ENCODE results near the gene ADGRL3.

Gene ADGRL3

DNA sequence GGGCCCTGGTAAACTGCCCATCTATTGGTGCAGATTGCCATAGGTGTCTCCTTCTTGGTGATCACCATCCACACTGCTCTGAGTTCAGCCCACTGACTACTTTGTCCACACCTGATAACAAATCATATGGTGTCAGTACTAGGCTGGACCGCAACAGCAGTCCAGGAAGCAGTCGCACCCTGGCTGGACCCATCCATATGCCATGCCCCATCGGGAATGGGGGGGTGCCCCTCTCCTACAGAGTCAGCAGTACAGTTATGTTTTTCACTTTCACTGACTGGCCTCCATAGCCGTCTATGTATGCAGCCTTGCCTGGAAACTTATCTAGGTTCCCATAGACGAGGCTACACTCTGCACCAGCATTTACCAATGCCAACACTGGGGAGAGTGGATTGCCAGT, 226.1 kb downstream of the ADGRL3 start:
- DNase-seq (ENCODE audit: low read depth, low spot score) = no peak

DNA sequence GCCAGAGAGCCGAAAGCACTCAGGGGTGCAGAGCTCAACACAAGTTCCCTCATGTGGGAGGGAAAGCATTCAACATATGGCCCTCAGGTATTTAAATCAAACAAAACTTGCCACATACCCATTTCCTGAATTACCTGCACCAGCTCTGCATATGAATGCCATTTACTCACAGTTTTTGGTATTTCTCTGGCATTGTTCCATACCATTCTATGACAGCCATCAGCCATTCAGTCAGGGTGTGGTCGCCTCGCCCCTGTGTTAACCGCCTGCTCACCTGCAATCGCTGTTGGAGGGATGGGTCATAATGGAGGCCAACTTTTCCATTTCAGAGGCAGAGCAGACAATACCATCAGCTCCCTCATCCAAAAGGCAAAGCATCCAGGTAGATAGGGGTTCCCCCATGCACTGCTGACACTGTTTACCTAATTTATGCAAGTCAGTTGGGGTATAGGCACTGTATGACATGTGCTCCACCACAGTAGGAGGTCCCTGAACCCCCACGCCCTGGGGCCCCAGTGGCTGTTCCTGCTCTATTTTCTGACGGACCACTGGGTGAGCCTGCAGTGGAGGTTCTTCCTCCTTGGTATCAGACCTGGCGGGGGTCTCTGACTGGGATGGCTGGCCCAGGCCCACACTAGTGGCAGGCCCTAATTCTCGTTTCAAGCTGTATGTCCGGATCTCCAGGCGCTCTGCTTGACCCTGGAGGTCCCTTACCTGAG, 227.1 kb downstream of the ADGRL3 start:
- no peak for DNase-seq (ENCODE audit: low read depth, low spot score)

DNA sequence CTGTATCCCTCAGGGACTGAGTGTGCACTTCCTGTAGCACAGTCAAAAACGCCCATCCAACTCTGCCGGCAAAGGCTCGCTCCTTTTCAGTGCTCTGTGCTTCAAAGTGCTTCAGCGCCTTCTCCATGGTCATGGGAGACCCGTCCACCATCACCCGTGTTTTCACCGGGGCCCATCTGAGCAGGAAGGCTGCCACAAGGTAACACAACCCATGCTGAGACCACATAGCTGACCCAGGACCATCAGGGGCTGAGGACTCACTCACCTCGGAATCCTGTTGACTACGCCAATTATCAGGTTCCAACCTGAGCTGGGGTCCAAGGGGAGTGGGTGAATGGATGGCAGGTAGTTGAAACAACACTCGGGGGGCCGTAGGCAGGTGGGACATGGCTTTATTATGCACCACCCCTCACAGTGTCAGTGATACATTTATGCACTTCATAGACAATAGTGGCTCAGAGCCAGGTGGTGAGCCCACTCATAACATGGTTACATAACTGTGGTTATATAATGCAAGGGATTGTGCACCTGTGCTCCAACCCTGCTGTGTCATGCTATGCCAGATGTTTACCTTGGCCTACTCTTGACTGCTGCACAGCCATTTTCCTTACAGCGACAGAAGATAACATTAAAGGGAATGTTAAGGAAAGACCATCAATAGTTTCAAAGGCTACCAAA, 227.8 kb downstream of the ADGRL3 start:
- DNase-seq (ENCODE audit: low read depth, low spot score) = no peak

DNA sequence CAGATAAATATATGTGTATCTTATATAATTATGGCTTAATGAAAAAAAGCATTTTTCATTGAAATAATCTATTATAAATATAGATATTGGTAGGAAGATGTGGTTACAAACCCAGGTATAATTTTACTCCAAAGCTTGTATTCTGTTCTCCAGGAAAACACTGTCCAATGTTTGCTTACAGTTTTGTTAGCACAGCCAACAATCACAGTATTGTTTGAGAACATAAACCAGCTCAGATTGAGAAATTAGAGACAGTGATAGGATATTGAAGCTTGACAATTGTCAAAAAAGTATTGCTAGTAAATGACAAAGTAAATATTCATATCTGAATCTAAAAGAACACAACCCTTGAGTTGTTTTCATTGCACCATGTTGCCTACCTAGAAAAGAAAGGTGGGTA, 228.8 kb downstream of the ADGRL3 start:
- DNase-seq (ENCODE audit: low read depth, low spot score) = no peak

DNA sequence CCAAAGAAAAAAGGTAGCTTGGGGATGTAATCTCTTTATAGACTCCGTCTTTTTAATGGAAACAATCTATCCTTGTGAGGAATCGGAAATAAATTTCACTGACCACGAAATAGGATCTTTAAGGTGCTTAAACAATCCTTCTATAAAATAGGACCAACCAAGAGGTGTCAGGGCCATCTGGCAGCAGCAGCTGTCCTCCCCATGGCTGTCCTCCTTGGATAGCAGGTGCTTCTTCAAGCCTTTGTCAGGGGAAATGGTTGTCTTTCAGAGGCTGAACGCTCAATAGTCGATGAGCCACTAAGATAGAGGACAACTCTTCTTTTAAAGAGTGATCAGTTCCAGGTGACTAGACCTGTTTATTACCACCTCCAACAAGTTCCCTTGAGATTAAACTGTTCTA, 231.0 kb downstream of the ADGRL3 start:
- no peak for DNase-seq (ENCODE audit: low read depth, low spot score)

DNA sequence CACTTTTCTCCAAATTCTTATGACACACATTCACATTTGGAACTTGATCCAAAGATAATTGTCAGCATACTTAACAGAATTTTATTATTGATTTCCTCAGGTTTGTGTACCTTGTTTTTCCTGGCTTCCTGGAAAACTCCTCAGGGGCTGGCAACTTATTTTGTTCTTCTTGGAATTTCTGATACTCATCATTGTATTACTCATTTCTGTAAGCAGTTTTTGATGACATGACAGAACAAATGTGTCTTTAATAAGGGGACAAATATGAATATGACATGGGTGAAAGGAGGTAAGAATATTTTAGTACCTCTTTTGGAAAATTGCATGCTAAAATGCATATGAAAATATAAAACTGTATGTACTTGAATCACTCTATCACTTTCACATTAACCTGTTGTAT, 237.8 kb downstream of the ADGRL3 start:
- no peak for DNase-seq (ENCODE audit: low read depth, low spot score)

DNA sequence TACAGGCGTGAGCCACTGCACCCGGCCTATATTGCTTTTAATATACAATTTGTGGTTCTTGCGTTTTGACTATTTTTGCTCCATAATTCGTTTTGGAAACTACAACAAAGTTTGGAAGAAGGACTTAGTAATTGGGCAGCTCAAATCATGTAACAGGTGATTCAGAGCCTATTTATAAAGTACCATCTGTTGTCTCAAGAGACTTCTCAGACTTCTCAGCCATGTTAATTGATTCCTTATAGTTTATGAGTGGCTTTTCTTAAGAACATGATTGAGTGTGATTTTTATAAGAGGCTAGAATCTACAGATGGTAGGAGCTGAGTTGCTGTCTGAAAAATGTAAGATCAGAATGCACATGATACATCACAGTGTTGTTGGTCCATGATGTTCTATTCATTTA, 240.2 kb downstream of the ADGRL3 start:
- no peak for DNase-seq (ENCODE audit: low read depth, low spot score)

DNA sequence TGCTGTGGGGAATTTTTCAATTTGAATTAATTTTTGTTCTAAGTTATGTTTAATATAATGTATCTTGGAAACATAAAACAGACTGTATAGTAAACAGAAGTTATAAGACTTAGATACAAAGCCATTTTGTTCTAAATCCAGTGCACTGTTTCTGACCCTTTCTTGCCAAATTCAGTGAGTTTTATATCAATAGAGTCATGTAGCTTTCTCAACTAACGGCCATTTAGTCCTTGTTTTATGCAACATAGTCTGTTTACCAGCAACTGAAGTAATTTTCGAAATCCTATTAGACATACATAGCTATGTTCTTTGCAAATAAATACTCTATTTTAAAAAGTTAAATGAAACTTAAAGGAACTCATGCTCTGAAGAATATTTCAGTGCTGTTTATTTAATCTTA, 242.8 kb downstream of the ADGRL3 start:
- no peak for DNase-seq (ENCODE audit: low read depth, low spot score)

DNA sequence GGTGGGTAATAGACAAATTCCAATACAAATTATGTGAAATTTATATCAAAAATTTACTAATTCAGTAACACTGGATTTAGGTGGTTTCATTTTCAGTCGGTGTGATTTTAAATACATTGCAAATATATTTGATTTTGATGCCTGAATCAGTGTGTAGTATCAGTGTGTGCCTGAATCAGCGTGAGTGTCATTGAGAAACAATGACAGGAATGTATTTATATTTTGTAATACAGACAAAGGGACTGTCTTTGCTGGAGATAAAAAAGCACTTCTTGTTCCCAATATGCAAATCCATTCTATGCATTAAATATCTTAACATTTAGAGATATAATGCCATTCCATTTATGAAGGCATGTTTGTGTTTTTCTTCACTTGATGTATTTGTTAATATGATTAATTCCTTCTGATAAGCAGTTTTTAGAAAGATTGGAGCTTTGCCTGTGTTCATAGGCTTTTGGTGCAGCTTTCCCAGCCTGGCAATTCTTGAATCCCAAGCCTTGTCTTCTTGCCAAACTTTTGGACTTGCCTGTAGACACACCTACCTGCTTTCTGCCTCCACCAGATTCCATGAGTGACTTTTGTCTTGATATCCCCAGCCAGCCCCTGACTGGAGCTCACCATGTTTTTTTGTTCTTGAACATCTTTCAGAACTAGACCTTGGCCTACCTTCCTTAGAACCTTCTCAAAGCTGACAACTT, 243.8 kb downstream of the ADGRL3 start:
- no peak for DNase-seq (ENCODE audit: low read depth, low spot score)

DNA sequence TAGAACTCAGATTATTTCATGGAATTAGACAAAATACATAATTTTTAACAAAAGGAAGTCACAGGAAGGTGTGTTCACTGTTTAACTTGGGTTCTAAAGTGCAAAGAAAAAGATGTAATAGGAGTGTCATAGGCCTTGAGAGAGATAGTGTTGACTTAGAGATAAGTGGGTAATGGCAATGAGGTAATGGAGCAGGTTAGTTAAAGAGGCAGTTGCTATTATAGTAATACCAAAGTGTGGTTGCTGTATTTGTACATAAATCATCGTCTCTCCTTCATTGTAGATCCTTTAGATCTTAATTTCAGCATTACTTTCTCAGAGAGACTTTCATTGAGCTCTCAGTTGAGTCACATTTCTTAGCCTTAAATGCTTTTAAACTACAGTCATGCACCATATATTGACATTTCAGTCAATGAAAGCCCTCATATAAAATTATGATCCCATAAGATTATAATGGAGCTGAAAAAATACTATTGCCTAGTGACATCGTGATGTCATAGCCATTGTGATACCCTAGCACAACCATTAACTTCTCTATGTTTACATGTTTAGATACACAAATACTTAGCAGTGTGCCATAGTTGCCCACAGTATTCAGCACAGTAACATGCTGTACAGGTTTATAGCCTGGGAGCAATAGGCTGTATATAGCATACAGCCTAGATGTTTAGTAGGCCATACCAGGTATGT, 245.4 kb downstream of the ADGRL3 start:
- DNase-seq (ENCODE audit: low read depth, low spot score) = no peak

DNA sequence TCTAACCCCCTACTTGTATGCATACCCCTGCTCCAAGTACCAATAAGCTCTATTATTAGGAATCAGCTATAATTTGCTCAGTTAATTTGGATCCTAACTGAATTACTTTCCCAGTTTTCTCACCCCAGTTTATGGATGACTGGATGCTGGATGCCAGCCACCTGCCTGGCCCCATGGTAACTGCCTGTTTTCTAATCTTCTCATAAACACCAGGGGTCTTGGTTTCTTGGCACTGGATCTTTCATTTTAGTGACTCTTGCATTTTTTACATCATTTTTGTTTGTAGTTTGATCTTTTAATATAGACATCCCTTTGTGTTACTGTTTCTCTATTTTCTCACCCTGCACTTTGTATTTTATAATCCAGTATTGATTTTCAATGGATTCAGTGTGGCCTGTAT, 246.8 kb downstream of the ADGRL3 start:
- DNase-seq (ENCODE audit: low read depth, low spot score) = no peak

DNA sequence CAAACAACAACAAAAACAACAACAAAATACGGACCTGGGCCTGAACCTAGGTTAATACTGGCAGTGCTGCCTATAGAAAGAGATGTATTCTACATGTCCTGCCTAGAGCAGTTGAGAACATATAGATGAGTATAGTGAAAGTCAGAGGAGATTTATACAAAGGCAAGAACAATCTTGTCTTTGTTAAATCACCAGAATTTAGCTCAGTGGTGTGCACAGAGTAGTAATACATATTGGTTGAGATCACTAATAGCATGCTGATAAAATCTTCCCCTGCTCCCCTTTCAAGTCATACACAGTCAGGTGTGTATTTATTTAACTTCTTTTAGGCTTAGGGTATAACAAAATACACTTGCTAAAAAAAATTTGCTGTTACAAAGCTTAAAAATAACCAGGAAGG, 247.8 kb downstream of the ADGRL3 start:
- no peak for DNase-seq (ENCODE audit: low read depth, low spot score)

DNA sequence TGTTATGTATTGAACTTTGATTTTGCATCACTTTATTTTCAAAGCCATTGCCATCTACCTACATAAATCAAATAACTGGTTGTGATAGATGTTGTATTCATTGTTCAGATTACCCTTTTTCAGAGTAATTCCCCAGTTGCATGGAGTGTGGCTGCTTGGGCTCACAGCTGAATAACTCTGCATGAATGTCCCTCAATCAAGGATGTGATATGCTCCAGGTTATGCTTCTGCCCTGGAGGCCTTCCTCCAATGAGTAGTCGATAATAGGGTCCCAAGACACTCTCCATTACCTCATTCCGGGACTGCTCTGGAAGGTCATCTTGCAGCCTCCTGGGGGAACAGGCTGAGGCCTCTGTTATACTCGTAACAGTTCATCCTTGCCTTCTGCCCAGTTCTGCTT, 251.8 kb downstream of the ADGRL3 start:
- no peak for DNase-seq (ENCODE audit: low read depth, low spot score)

DNA sequence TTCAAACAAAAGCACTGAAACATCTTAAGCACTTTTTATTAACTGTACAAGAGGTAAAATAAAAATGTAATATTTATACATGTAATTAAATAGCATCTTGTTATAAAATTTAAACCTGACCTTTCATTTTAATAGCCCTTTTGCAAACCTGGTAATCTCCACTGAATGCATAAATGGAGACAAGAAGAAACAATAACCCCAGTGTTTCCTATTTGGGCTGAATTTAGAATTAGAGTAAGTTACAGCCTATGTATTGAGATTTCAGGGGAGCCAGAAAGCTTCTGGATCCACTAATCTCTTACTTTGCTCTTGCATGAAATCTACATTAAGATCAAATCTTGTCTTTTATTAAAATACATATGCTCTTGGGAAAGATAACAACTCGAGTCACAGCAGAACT, 261.8 kb downstream of the ADGRL3 start:
- no peak for DNase-seq (ENCODE audit: low read depth, low spot score)

DNA sequence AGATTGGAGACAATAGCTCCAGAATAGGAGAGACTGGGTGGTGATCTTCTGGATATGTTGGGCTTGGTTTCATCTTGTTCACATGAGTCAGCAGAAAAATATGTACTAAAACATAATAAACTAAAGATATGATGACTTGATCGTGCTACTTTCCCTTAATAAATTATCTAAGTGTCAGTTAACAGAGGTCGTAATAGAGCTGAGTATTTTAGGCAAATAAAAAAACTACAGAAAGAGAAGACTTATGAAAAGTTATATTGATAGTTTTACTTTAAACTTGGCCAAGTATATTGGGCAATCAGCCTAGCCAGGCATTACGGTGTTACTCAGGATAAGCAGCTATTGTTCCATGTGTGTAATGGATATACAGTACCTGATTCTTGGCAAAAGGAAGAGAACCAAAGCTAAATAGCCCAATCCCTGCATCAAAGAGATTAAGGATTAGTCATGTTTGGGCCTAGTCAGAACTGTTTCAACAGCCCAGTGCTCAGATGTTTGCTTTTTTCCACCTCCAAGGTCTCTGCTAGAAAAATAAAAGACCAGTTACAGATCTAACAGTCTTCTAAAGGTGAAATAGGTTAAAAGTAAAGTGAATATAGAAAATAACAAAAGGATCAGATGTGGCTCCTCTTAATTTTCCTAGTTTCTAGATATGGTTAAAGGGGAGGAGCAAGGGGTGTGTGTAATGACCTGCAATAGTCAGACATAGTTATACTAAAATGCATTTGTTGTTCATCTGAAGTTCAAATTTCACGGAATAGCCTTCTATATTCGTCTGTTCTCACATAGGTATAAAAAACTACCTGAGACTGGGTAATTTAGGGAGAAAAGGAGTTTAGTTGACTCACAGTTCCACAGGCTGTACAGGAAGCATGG, 262.6 kb downstream of the ADGRL3 start:
- DNase-seq (ENCODE audit: low read depth, low spot score) = no peak

DNA sequence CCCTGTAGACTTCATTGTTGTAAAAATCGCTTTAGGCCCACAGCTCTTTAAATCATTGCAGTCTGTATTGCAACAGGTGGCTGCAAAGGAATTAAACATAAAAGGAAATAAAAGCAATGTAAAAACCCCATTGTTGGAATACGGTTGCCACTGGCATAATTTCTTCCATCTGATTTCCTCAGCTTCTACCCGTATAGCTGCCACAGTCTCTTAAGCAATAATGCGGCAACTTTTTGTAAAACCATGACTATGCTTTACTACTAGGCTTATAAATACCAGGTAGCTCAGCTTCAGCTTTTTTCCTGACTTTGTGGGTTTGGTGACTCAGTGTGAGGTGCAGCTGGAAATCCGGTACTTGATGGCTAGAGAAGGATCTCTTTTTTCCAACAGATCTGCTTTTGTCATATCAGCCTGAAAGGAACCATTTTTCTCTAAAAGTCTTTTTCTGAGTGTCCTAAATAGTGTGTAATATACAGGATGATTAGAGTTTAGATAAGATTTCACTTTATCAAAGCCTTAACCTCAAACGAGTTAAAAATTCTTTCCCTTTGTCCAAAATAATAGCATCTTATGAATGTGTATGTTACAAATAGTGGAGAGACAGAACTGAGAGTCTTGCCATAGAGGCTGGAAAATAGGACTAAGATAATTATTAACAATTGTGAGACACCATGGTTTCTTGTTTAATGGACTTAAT, 268.0 kb downstream of the ADGRL3 start:
- DNase-seq (ENCODE audit: low read depth, low spot score) = no peak

DNA sequence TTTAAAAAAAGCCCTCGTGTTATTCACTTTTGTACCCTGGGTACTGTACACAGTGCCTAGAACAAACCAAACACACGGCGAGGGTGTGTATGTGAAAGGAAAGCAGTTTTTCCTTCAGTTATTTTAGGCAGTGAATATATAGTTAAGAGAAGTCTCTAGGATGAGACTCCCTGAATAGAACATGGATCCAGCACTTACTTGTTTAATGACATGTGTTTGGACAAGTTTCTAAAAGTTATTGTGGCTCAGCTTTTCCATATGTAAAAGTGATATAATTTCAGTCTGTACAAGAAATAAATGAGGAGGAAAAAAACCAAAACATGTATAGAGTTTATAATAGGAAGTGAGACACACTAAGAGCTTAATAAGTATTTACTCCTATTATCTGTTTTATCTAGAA, 273.2 kb downstream of the ADGRL3 start:
- no peak for DNase-seq (ENCODE audit: low read depth, low spot score)

DNA sequence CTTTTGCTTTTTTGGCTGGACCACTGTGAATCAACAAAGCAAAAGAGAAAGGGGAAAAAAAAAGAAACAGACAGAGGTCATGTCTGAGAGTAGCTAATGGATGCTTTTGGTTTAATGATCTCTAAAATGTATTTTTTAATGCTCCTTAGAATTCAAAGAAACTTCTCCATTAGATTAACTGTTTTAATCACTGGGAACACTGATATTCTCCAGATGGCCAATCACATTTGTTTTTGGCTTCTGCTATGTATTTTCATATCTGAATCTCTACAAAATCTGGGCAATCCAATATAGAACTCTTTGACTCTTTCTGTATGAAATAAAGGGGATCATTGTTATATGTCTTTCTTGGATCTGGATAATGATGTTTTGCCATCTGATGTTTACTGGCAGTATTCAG, 278.2 kb downstream of the ADGRL3 start:
- no peak for DNase-seq (ENCODE audit: low read depth, low spot score)

DNA sequence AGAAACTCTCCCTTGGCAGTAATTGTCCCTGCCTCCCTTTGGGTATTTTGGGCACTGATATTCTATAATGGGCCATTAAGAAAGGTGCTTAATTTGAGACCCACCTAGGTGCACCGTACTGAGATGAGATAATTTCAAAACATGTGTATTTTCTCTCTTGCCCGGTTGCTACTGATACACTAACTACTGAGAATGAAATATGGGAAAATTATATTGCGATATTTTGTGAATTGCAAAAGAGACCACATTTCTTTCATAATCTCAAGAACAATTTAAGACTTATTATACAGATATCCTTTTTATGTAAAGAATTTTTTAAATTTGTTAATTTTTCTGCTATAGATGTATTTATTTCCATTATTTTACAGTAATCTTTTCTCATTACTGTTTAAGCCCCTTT, 284.9 kb downstream of the ADGRL3 start:
- DNase-seq (ENCODE audit: low read depth, low spot score) = no peak

DNA sequence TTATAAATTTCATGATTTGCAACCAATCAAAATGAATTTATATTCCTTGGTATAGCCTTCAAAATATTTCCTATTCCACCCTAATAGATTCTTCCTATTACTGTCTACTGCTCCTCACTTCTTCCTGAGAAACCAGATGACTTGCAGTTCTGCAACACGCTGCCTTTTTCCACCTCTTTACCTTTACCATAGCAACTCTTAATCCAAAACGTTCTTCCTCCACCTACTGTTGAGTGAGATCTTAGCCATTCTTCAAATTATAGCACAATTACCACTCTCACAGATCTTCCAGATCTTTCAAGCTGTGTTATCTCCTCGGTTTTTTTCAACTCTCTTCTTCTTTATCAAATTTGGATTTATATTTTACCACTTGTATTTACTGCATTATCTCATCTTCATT, 289.8 kb downstream of the ADGRL3 start:
- no peak for DNase-seq (ENCODE audit: low read depth, low spot score)

DNA sequence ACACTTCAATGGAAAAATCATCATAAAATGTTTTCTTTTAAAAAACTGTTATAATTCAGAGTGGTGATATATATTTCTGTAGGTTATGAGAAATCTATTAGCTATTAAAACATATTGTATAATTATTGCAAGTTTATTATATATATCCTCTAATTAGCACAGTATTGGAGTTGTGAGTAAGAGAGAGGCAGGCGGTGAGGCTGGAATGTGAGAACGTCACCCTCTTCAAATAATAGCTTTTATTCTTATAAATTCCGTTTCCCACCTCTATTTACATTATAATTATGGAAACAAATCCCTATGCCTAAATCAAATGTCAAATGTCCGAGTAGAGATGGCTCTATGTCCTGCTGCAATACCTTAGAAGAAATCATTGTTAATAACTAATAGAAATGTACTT, 292.9 kb downstream of the ADGRL3 start:
- DNase-seq (ENCODE audit: low read depth, low spot score) = no peak

All from smooth muscle cell of the brain vasculature (primary cell).